GM12801 (cell line): Measurements from ENCODE around the gene CDC37.

Experiments used
- CTCF ChIP-seq: IDR thresholded peaks from one replicate; pipeline ENCODE4 v1.5.1; 2011; ENCODE audit warnings: control low read depth; ENCODE audit not compliant: insufficient read length; ENCODE audit errors: extremely low read depth

Gene CDC37

GRCh38 chr19:10406191-10406590 lies 2.8 kb upstream of the CDC37 start:
- TF ChIP-seq CTCF: no peak

- TF ChIP-seq CTCF: no peak
Observed at GRCh38 chr19:10404888-10405820, 1.8 kb upstream of the CDC37 start.

- TF ChIP-seq CTCF: no peak
Observed at GRCh38 chr19:10402441-10403038, 802 bp downstream of the CDC37 start.

GRCh38 chr19:10399878-10400277 lies 3.5 kb downstream of the CDC37 start:
- no peak for TF ChIP-seq CTCF

- TF ChIP-seq CTCF: no peak
Observed at GRCh38 chr19:10398819-10399218, 4.5 kb downstream of the CDC37 start.

- TF ChIP-seq CTCF: no peak
Observed at GRCh38 chr19:10395917-10396316, 7.4 kb downstream of the CDC37 start.

GRCh38 chr19:10395436-10395835 lies 7.9 kb downstream of the CDC37 start:
- TF ChIP-seq CTCF: no peak
